OCI-LY1 (cell line): Measurements from ENCODE around the gene CDKN3.
"Not testable (repeated sequence)": the region's sequence is repeated elsewhere in the genome, so short reads cannot be mapped to it uniquely, and the experiment has no call there.

Experiments used
- H2AFZ ChIP-seq: fragments of 200-600 bp; sonication (generic), shearing (Covaris generic); 2 replicates; pipeline ENCODE4 v1.6.0; 2014; ENCODE audit warnings: antibody characterized with exemption, mild to moderate bottlenecking, low read length
- H3F3A ChIP-seq: fragments of 200-600 bp; sonication (generic), shearing (Covaris generic); 2 replicates; pipeline ENCODE4 v1.6.0; 2014; ENCODE audit warnings: mild to moderate bottlenecking, antibody characterized with exemption, low read length, moderate library complexity; ENCODE audit not compliant: insufficient read depth
- H3K27ac ChIP-seq: fragments of 200-600 bp; sonication (generic); 2 replicates; pipeline ENCODE4 v1.5.1; 2014; ENCODE audit warnings: low read length, mixed run types, mild to moderate bottlenecking, low read depth; ENCODE audit not compliant: poor library complexity, severe bottlenecking
- H3K27me3 ChIP-seq: fragments of 200-600 bp; sonication (generic); 2 replicates; pipeline ENCODE4 v1.6.0; 2014; ENCODE audit warnings: antibody characterized with exemption, mild to moderate bottlenecking, low read length, moderate library complexity; ENCODE audit not compliant: insufficient read depth
- H3K36me3 ChIP-seq: fragments of 200-600 bp; sonication (generic); 2 replicates; pipeline ENCODE4 v1.6.1; 2014; ENCODE audit warnings: mild to moderate bottlenecking, antibody characterized with exemption, low read length, moderate library complexity, mixed read lengths; ENCODE audit not compliant: insufficient read depth
- H3K4me1 ChIP-seq: fragments of 200-600 bp; sonication (generic); 2 replicates; pipeline ENCODE4 v1.5.1; 2014; ENCODE audit warnings: mild to moderate bottlenecking, low read length, moderate library complexity; ENCODE audit not compliant: insufficient read depth, severe bottlenecking
- H3K4me2 ChIP-seq: fragments of 200-600 bp; sonication (generic), shearing (Covaris generic); 2 replicates; pipeline ENCODE4 v1.6.1; 2014; ENCODE audit warnings: low read length
- H3K4me3 ChIP-seq: fragments of 200-600 bp; sonication (generic); 2 replicates; pipeline ENCODE4 v1.5.1; 2014; ENCODE audit warnings: low read length, low read depth, mild to moderate bottlenecking, mixed read lengths; ENCODE audit not compliant: poor library complexity, severe bottlenecking
- H3K79me2 ChIP-seq: fragments of 200-600 bp; shearing (Covaris generic); 2 replicates; pipeline ENCODE4 v1.6.1; 2016; ENCODE audit warnings: mixed run types, low read length, mixed read lengths; ENCODE audit not compliant: insufficient read depth
- H3K9ac ChIP-seq: fragments of 200-600 bp; sonication (generic), shearing (Covaris generic); 2 replicates; pipeline ENCODE4 v1.6.1; 2014; ENCODE audit warnings: mild to moderate bottlenecking, low read length, mixed read lengths
- H3K9me2 ChIP-seq: fragments of 200-600 bp; sonication (generic), shearing (Covaris generic); 2 replicates; pipeline ENCODE4 v1.6.1; 2014; ENCODE audit warnings: low read depth, mild to moderate bottlenecking, low read length, mixed read lengths
- H3K9me3 ChIP-seq: fragments of 200-600 bp; shearing (Covaris generic); 2 replicates; pipeline ENCODE4 v1.6.1; 2014; ENCODE audit warnings: low read length, mixed read lengths
- H4K20me1 ChIP-seq: fragments of 200-600 bp; sonication (generic), shearing (Covaris generic); 2 replicates; pipeline ENCODE4 v1.6.0; 2016; ENCODE audit warnings: mild to moderate bottlenecking, low read length; ENCODE audit not compliant: insufficient read depth
- EZH2 ChIP-seq: fragments of 200-600 bp; sonication (generic), shearing (Covaris generic); IDR thresholded peaks from 2 replicates; pipeline ENCODE4 v1.8.0; 2017; ENCODE audit warnings: borderline replicate concordance, mixed run types, mild to moderate bottlenecking, antibody characterized with exemption, low read length, moderate library complexity, mixed read lengths
- TF ChIP-seq, protein P1 (sequence below): fragments of 200-600 bp; sonication (generic), shearing (Covaris generic); IDR thresholded peaks from 2 replicates; pipeline ENCODE4 v1.5.1; 2017; ENCODE audit warnings: mild to moderate bottlenecking, antibody characterized with exemption, low read length, moderate library complexity, mixed read lengths

CDKN3 gene

GRCh38 chr14:54377501-54377900, 19.3 kb upstream of the CDKN3 start:
- Histone ChIP-seq H3K4me3 (no peak overlapping the region), H3K79me2 (no peaks in the 10 kb centered on the region), H3K4me2 (no peak overlapping the region), H3K9ac (no peak overlapping the region), H3K27me3 (no peaks in the 10 kb centered on the region), H3K9me3 (no peaks in the 10 kb centered on the region), H3K36me3 (no peaks in the 10 kb centered on the region), H3F3A (no peaks in the 10 kb centered on the region), H2AFZ (no peak overlapping the region), H3K27ac (no peak overlapping the region), H3K9me2 (no peaks in the 10 kb centered on the region), H3K4me1 (no peaks in the 10 kb centered on the region), H4K20me1 (no peaks in the 10 kb centered on the region)
- TF ChIP-seq, protein P1, sequence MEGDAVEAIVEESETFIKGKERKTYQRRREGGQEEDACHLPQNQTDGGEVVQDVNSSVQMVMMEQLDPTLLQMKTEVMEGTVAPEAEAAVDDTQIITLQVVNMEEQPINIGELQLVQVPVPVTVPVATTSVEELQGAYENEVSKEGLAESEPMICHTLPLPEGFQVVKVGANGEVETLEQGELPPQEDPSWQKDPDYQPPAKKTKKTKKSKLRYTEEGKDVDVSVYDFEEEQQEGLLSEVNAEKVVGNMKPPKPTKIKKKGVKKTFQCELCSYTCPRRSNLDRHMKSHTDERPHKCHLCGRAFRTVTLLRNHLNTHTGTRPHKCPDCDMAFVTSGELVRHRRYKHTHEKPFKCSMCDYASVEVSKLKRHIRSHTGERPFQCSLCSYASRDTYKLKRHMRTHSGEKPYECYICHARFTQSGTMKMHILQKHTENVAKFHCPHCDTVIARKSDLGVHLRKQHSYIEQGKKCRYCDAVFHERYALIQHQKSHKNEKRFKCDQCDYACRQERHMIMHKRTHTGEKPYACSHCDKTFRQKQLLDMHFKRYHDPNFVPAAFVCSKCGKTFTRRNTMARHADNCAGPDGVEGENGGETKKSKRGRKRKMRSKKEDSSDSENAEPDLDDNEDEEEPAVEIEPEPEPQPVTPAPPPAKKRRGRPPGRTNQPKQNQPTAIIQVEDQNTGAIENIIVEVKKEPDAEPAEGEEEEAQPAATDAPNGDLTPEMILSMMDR: no peak

DNA sequence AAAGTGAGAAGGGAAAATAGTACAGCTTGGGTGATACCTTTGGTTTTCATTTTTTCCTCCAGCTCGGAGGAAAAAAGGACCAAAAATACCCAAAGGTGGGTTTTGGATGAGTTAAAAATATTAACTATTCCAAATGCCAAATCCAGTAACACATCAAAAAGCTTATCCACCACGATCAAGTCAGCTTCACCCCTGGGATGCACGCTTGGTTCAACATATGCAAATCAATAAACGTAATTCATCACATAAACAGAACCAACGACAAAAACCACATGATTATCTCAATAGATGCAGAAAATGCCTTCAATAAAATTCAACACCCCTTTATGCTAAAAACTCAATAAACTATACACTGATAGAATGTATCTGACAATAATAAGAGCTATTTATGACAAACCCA, 17.9 kb upstream of the CDKN3 start:
- H3K36me3 ChIP-seq, H3K9me3 ChIP-seq, H2AFZ ChIP-seq, H3K4me2 ChIP-seq, H3K9ac ChIP-seq, H3K9me2 ChIP-seq, H3K27me3 ChIP-seq, H3K27ac ChIP-seq, H3K79me2 ChIP-seq, H3K4me3 ChIP-seq, H3F3A ChIP-seq, H3K4me1 ChIP-seq, H4K20me1 ChIP-seq: not testable (repeated sequence)

DNA sequence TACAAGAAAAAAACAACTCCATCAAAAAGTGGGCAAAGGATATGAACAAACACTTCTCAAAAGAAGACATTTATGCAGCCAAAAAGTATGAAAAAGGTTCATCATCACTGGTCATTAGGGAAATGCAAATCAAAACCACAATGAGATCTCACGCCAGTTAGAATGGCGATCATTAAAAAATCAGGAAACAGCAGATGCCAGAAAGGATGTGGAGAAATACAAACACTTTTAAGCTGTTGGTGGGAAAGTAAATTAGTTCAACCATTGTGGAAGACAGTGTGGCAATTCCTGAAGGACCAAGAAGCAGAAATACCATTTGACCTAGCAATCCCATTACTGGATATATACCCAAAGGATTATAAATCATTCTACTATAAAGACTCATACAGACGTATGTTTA, 16.2 kb upstream of the CDKN3 start:
- H3K27ac ChIP-seq, H3F3A ChIP-seq, H3K36me3 ChIP-seq, H3K9me2 ChIP-seq, H3K79me2 ChIP-seq, H2AFZ ChIP-seq, H3K9me3 ChIP-seq, H3K27me3 ChIP-seq, H3K4me1 ChIP-seq, H3K4me2 ChIP-seq, H4K20me1 ChIP-seq, H3K4me3 ChIP-seq, H3K9ac ChIP-seq: not testable (repeated sequence)

DNA sequence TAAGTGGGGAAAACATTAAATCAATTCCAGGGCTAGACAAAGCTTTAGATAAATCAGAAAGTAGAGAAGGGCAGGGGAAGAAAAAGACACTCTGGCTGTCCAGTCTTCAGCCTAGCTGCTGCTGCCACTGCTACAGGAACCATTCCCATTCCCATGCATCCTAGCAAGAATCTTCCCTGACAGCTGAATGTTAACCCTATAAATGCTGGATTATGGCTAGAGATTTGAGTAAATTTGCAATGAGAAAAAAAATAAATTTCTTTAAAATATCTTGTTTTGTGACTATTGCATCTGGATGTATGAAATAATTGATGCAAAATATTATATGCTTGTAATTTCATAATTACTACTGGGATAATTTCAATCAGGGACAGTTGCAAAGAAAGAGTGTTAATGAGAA, 15.0 kb upstream of the CDKN3 start:
- Histone ChIP-seq H3K27me3 (no peaks in the 10 kb centered on the region), H2AFZ (no peak overlapping the region), H3K27ac (no peak overlapping the region), H3K4me2 (no peak overlapping the region), H3F3A (no peaks in the 10 kb centered on the region), H4K20me1 (no peaks in the 10 kb centered on the region), H3K79me2 (no peaks in the 10 kb centered on the region), H3K4me3 (no peak overlapping the region), H3K36me3 (no peaks in the 10 kb centered on the region), H3K9ac (no peak overlapping the region), H3K9me3 (no peaks in the 10 kb centered on the region), H3K4me1 (no peaks in the 10 kb centered on the region), H3K9me2 (no peaks in the 10 kb centered on the region)
- TF ChIP-seq EZH2: no peak
- TF ChIP-seq, protein P1: no peak
